ENCODE results near the gene DNASE1L3. TPM values are rescaled to one million over a fixed set of nuclear protein-coding genes. Genes with fewer than 3 reads are reported as not detected.

DNASE1L3 gene
- total and polyA plus RNA-seq, 2 experiments from 2014 or later, result not detected

- peaks cover 34% of the 10 kb centered on the region for H3K27me3 Mint-ChIP-seq (ENCODE audit: insufficient read depth, low read depth, poor library complexity)
- peaks cover 7% of the 10 kb centered on the region for H3K4me1 Mint-ChIP-seq
- TF ChIP-seq NANOG (IDR thresholded peaks at IDR 0.05; ENCODE audit: borderline replicate concordance) (no peak), EZH2 (IDR thresholded peaks at IDR 0.05; ENCODE audit: low read depth, unreplicated experiment) (peak; percentile 34)
- peak; percentile 26 for ATAC-seq
- no peaks in the 10 kb centered on the region for H3K9me3 Mint-ChIP-seq
- peak overlapping the region; percentile 91 for H3K4me3 Mint-ChIP-seq
- 0 out of 2 replicates have a peak, but pooled peaks cover under 1% of the 10 kb centered on the region for H4K20me1 ChIP-seq (replicated peaks; ENCODE audit: insufficient read depth)
- peak overlapping the region; percentile 100 for H3K4me2 ChIP-seq
- peak overlapping the region; percentile 95 for H3K4me3 ChIP-seq
- H3K27ac Mint-ChIP-seq, result no peak overlapping the region
- peaks cover 4% of the 10 kb centered on the region; the same call in 1 of the 2 replicates for H3K4me1 ChIP-seq (ENCODE audit: insufficient read depth)
- no peak overlapping the region for H3K27ac ChIP-seq (ENCODE audit: low read depth)
- no peaks in the 10 kb centered on the region for H3K79me2 ChIP-seq (replicated peaks; ENCODE audit: insufficient read depth)
- H3K9me2 ChIP-seq (ENCODE audit: insufficient read depth), result no peaks in the 10 kb centered on the region
- H2AFZ ChIP-seq, result peak overlapping the region; percentile 97
- peaks cover 52% of the 10 kb centered on the region for H3K27me3 ChIP-seq (ENCODE audit: insufficient read depth)
- H3F3A ChIP-seq (replicated peaks; ENCODE audit: low read depth), result peaks cover 3% of the 10 kb centered on the region; the same call in 1 of the 2 replicates
- no peaks in the 10 kb centered on the region for H3K36me3 Mint-ChIP-seq (ENCODE audit: low read depth)
- H3K36me3 ChIP-seq (ENCODE audit: insufficient read depth), result no peaks in the 10 kb centered on the region
- peak; percentile 56 for DNase-seq (ENCODE audit: low spot score)
Observed at GRCh38 chr3:58237941-58238681, 27.3 kb upstream of the DNASE1L3 start.

GRCh38 chr3:58237238-58237940 is 26.6 kb upstream of the DNASE1L3 start, which contains the start of gene ABHD6:
Gene ABHD6, plus strand, starts transcription at chr3:58237792. Its CDS starts 18,795 bp downstream, at chr3:58256587.
- H3K27ac Mint-ChIP-seq, result no peak within 1 kb of the TSS
- Histone ChIP-seq H3F3A (replicated peaks; ENCODE audit: low read depth) (peaks cover 3% of the 10 kb centered on the region; the same call in 1 of the 2 replicates), H3K27ac (ENCODE audit: low read depth) (no peak within 1 kb of the TSS), H3K4me2 (peak within 1 kb of the TSS; percentile 100), H2AFZ (peak within 1 kb of the TSS; percentile 100), H3K79me2 (replicated peaks; ENCODE audit: insufficient read depth) (no peaks in the 10 kb centered on the region), H4K20me1 (replicated peaks; ENCODE audit: insufficient read depth) (no peaks in the 10 kb centered on the region), H3K4me1 (ENCODE audit: insufficient read depth) (peaks cover 4% of the 10 kb centered on the region; the same call in 1 of the 2 replicates), H3K9me2 (ENCODE audit: insufficient read depth) (no peaks in the 10 kb centered on the region), H3K36me3 (ENCODE audit: insufficient read depth) (no peaks in the 10 kb centered on the region), H3K27me3 (ENCODE audit: insufficient read depth) (peaks cover 52% of the 10 kb centered on the region), H3K4me3 (peak within 1 kb of the TSS; percentile 95)
- H3K27me3 Mint-ChIP-seq (ENCODE audit: insufficient read depth, low read depth, poor library complexity), result peaks cover 36% of the 10 kb centered on the region
- no peaks in the 10 kb centered on the region for H3K9me3 Mint-ChIP-seq
- peak; percentile 83 for ATAC-seq
- H3K36me3 Mint-ChIP-seq (ENCODE audit: low read depth), result no peaks in the 10 kb centered on the region
- no peak for TF ChIP-seq ZNF114 (CRISPR knock-in tag; IDR thresholded peaks at IDR 0.05)
- TF ChIP-seq CTCF (conservative IDR thresholded peaks at IDR 0.05; ENCODE audit: low read depth in 2 of 2), result peak in 1 of 2 experiments; percentile 44; a peak in 2 of 4 replicates
- TF ChIP-seq POLR2AphosphoS5 (IDR thresholded peaks at IDR 0.05; ENCODE audit: low read depth), result peak; percentile 56
- peak within 1 kb of the TSS; percentile 91 for H3K4me3 Mint-ChIP-seq
- peaks cover 7% of the 10 kb centered on the region for H3K4me1 Mint-ChIP-seq
- peak; percentile 83 for DNase-seq (ENCODE audit: low spot score)

All from GM23338 (cell line).